SJSA1 (cell line): Measurements from ENCODE around the gene NOS3. TPM values are rescaled to one million over a fixed set of nuclear protein-coding genes. Genes with fewer than 3 reads are reported as not detected.
"Not testable (repeated sequence)": the region's sequence is repeated elsewhere in the genome, so short reads cannot be mapped to it uniquely, and the experiment has no call there.

Experiments used
- DNase-seq, 2 experiments: peaks; one replicate each; pipeline ENCODE4 v3.0.0-alpha.2; 2015 to 2020; ENCODE audit warnings: low spot score in 2 of 2, low read depth in 1 of 2
- H3K27ac ChIP-seq: fragments of 250-450 bp; sonication (Bioruptor Pico); 2 replicates; pipeline ENCODE4 v1.5.1; 2020; ENCODE audit warnings: mild to moderate bottlenecking, moderate library complexity
- H3K27me3 ChIP-seq: fragments of 250-450 bp; sonication (Bioruptor Pico); replicated peaks from 2 replicates; pipeline ENCODE4 v1.5.1; 2020; ENCODE audit warnings: mild to moderate bottlenecking, moderate library complexity
- H3K36me3 ChIP-seq: fragments of 250-450 bp; sonication (Bioruptor Pico); 2 replicates; pipeline ENCODE4 v1.5.1; 2020; ENCODE audit warnings: mild to moderate bottlenecking
- H3K4me1 ChIP-seq: fragments of 250-450 bp; sonication (Bioruptor Pico); replicated peaks from 2 replicates; pipeline ENCODE4 v1.6.1; 2021; ENCODE audit warnings: mild to moderate bottlenecking
- H3K4me3 ChIP-seq: fragments of 250-450 bp; sonication (Bioruptor Pico); 2 replicates; pipeline ENCODE4 v1.5.1; 2020; ENCODE audit warnings: mild to moderate bottlenecking
- H3K9me3 ChIP-seq: fragments of 250-450 bp; sonication (Bioruptor Pico); replicated peaks from 2 replicates; pipeline ENCODE4 v1.5.1; 2020; ENCODE audit warnings: mild to moderate bottlenecking
- total RNA-seq: library from RNA; depleted of rRNA; stranded (reverse); fragments of >200 nt; shearing (Covaris generic); gene quantifications from 2 replicates; pipeline ENCODE4 v1.2.3, GENCODE V29; 2014

The NOS3 gene
- total RNA-seq, 1 experiment from 2014 or later: not detected

- Histone ChIP-seq H3K36me3 (no peaks in the 10 kb centered on the region), H3K4me3 (no peak overlapping the region)
- no peak for DNase-seq
Observed at GRCh38 chr7:151010307-151011096, 19.7 kb downstream of the NOS3 start.

DNA sequence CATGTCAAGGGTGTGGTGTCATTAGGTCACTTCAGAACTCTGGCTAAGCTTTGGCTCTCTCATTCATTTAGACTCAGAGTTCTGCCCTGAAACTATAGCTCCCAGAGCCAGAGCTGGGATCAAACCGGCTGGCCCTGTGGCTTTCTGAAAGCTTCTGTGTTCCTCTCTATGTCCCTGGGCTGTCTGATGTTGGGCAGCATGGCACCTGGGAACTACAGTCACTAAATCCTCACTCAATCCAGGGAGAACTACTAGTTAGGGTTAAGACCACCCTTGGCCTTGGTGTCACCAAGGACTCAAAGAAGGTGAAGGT lies 20.2 kb downstream of the NOS3 start:
- no peak for DNase-seq
- no peak overlapping the region for H3K27ac ChIP-seq
- H3K4me3 ChIP-seq: no peak overlapping the region
- no peaks in the 10 kb centered on the region for H3K36me3 ChIP-seq
- H3K4me1 ChIP-seq: peaks cover 24% of the 10 kb centered on the region
- peaks cover 5% of the 10 kb centered on the region; the same call in 1 of the 2 replicates for H3K9me3 ChIP-seq
- H3K27me3 ChIP-seq: peaks cover 27% of the 10 kb centered on the region

More at GRCh38 chr7:151010307-151011096, 19.7 kb downstream of the NOS3 start:
- Histone ChIP-seq H3K9me3 (peaks cover 5% of the 10 kb centered on the region; the same call in 1 of the 2 replicates), H3K27me3 (peaks cover 30% of the 10 kb centered on the region), H3K4me1 (peaks cover 24% of the 10 kb centered on the region), H3K27ac (no peak overlapping the region)

DNA sequence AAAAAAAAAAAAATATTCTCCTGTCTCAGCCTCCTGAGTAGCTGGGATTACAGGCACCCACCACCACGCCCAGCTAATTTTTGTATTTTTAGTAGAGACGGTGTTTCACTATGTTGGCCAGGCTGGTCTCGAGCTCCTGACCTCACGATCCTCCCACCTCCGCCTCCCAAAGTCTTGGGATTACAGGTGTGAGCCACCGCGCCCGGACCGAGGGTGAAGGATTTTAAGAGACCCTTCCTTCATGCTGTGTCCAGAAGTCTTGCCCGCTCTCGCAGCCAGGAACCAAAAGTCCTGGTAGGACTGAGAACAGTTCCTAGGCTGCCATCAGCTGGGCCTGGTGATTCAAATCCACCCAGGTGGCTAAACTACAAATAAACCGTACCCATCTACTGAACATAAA lies 20.8 kb downstream of the NOS3 start:
- not testable (repeated sequence) for DNase-seq, H3K36me3 ChIP-seq, H3K4me3 ChIP-seq, H3K27ac ChIP-seq, H3K9me3 ChIP-seq
- peaks cover 24% of the 10 kb centered on the region for H3K4me1 ChIP-seq
- peaks cover 27% of the 10 kb centered on the region for H3K27me3 ChIP-seq

GRCh38 chr7:151012031-151012692 lies 21.3 kb downstream of the NOS3 start:
- Histone ChIP-seq H3K4me1 (peaks cover 24% of the 10 kb centered on the region), H3K27ac (no peak overlapping the region)
- peak in 1 of 2 experiments; percentile 22 for DNase-seq

DNA sequence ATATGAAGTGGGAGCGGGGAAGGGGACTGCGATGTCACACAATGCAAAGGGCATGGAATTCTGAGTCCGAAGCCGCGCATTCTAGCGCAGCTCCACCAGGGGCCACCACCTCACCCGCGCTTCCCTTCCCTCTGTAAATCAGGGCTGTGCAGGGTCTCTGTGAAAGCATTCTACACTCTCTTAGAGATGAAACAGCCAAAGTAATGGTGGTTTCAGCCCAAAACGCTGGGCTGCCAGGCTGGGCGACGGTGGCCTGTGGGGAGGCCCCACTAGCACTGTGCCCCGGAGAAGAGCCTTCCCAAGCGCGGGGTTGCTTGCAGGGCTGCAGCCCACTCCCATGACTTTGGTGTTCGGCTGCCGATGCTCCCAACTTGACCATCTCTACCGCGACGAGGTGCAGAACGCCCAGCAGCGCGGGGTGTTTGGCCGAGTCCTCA lies 22.1 kb downstream of the NOS3 start:
- peaks cover 5% of the 10 kb centered on the region; the same call in 1 of the 2 replicates for H3K9me3 ChIP-seq
- no peak overlapping the region for H3K27ac ChIP-seq
- H3K36me3 ChIP-seq: no peaks in the 10 kb centered on the region
- DNase-seq: peak in 1 of 2 experiments; percentile 40
- H3K4me1 ChIP-seq: peaks cover 24% of the 10 kb centered on the region
- H3K4me3 ChIP-seq: no peak overlapping the region
- peaks cover 30% of the 10 kb centered on the region for H3K27me3 ChIP-seq

More at GRCh38 chr7:151012031-151012692, 21.3 kb downstream of the NOS3 start:
- Histone ChIP-seq H3K9me3 (peaks cover 5% of the 10 kb centered on the region; the same call in 1 of the 2 replicates), H3K4me3 (no peak overlapping the region), H3K27me3 (peaks cover 30% of the 10 kb centered on the region), H3K36me3 (no peaks in the 10 kb centered on the region)

GRCh38 chr7:151013356-151013732 lies 22.5 kb downstream of the NOS3 start:
- H3K27me3 ChIP-seq: peaks cover 33% of the 10 kb centered on the region
- no peak for DNase-seq
- no peaks in the 10 kb centered on the region for H3K36me3 ChIP-seq
- H3K9me3 ChIP-seq: peaks cover 5% of the 10 kb centered on the region
- H3K4me3 ChIP-seq: no peak overlapping the region
- H3K4me1 ChIP-seq: peaks cover 28% of the 10 kb centered on the region
- no peak overlapping the region for H3K27ac ChIP-seq

DNA sequence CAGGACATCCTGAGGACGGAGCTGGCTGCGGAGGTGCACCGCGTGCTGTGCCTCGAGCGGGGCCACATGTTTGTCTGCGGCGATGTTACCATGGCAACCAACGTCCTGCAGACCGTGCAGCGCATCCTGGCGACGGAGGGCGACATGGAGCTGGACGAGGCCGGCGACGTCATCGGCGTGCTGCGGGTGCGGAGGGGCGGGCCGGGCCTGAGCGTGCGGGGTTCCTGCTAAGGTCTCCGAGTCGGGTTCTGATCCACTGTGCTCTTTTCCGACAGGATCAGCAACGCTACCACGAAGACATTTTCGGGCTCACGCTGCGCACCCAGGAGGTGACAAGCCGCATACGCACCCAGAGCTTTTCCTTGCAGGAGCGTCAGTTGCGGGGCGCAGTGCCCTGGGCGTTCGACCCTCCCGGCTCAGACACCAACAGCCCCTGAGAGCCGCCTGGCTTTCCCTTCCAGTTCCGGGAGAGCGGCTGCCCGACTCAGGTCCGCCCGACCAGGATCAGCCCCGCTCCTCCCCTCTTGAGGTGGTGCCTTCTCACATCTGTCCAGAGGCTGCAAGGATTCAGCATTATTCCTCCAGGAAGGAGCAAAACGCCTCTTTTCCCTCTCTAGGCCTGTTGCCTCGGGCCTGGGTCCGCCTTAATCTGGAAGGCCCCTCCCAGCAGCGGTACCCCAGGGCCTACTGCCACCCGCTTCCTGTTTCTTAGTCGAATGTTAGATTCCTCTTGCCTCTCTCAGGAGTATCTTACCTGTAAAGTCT lies 23.1 kb downstream of the NOS3 start:
- Histone ChIP-seq H3K9me3 (peaks cover 6% of the 10 kb centered on the region), H3K4me1 (peaks cover 34% of the 10 kb centered on the region), H3K27ac (no peak overlapping the region), H3K4me3 (peak overlapping the region; percentile 15; the same call in 1 of the 2 replicates), H3K27me3 (peaks cover 39% of the 10 kb centered on the region), H3K36me3 (no peaks in the 10 kb centered on the region)
- DNase-seq: peak; percentile 22 to 83

GRCh38 chr7:151014950-151015349 lies 24.1 kb downstream of the NOS3 start:
- no peak for DNase-seq
- Histone ChIP-seq H3K27me3 (peaks cover 49% of the 10 kb centered on the region), H3K27ac (no peak overlapping the region), H3K9me3 (peaks cover 7% of the 10 kb centered on the region; the same call in 1 of the 2 replicates), H3K4me3 (no peak overlapping the region), H3K36me3 (no peaks in the 10 kb centered on the region), H3K4me1 (peaks cover 35% of the 10 kb centered on the region)

DNA sequence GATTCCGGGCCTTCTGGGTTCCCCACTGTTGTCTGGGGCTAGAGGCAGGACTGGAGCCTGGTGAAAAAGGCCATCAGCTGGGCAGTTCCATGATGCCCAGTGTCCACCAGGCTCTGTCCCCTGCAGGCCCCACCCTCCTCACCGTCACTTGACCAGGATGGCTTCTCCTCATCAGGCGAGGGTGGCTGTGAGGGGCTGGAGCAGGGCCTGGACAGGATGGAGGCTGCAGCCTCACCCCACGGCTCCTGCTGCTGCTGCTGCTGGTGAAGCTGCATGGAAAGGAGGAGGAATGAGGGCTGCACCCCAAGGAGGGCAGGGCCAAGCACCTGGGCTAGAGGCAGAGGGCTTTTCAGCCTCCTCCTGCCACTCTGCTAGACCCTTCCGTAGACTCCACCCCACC lies 25.1 kb downstream of the NOS3 start:
- Histone ChIP-seq H3K36me3 (no peaks in the 10 kb centered on the region), H3K9me3 (peaks cover 7% of the 10 kb centered on the region; the same call in 1 of the 2 replicates), H3K4me3 (no peak overlapping the region), H3K27me3 (peaks cover 55% of the 10 kb centered on the region), H3K27ac (no peak overlapping the region), H3K4me1 (peaks cover 35% of the 10 kb centered on the region)
- DNase-seq: no peak

DNA sequence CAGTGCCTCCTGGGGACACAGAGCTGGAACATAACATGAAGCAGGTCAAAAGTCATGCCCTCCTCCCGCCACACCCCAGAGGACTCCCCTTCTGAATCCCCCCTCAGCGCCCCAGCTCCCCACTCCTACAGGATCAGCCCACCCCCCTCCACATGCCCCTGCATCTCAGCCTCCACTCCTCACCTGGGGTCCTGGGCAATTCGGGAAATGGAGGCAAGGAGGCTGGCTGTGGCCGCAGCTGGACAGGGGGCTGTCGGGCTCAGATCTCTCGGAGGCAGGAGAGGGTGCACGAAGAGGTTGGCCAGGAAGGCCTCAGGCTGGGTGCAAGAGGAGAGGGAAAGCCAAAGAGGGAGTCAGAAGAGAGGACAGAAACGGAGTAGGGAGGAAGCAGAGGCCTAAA lies 25.7 kb downstream of the NOS3 start:
- Histone ChIP-seq H3K9me3 (peaks cover 7% of the 10 kb centered on the region; the same call in 1 of the 2 replicates), H3K4me1 (peaks cover 35% of the 10 kb centered on the region), H3K27ac (no peak overlapping the region), H3K27me3 (peaks cover 58% of the 10 kb centered on the region), H3K36me3 (no peaks in the 10 kb centered on the region), H3K4me3 (no peak overlapping the region)
- no peak for DNase-seq

- H3K9me3 ChIP-seq: peaks cover 7% of the 10 kb centered on the region; the same call in 1 of the 2 replicates
- H3K4me3 ChIP-seq: no peak overlapping the region
- H3K4me1 ChIP-seq: peaks cover 32% of the 10 kb centered on the region
- DNase-seq: no peak
- no peak overlapping the region for H3K27ac ChIP-seq
- H3K27me3 ChIP-seq: peaks cover 58% of the 10 kb centered on the region
- no peaks in the 10 kb centered on the region for H3K36me3 ChIP-seq
Observed at GRCh38 chr7:151016942-151017341, 26.1 kb downstream of the NOS3 start.

DNA sequence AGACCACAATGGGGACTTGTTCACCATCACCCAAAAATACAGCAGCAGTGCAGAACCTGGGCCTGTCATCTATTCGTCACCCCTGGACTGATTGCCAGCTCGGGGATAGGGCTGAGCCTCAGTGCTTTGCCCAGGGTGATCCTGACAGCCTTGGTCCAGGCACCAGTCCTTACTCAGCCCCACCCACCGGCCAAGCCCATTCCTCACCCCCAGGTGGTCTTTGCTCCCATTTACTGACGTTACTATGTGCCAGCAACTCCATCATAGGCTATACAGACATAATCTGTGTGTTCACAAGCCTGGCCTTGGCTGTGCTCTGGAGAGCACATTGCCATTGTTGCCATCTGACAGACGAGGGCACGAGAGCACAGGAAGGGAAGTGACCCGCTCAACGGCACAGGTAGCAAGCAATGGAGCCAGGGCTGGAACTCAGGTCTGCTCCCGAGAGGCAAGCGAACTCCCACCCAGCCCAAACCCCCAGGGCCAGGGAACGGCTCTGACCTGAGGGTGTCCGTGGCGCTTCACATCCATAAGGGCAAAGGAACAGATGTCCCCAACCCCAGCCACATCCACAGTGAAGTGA lies 26.6 kb downstream of the NOS3 start:
- no peak for DNase-seq
- Histone ChIP-seq H3K4me3 (no peak overlapping the region), H3K27ac (no peak overlapping the region), H3K27me3 (peaks cover 55% of the 10 kb centered on the region), H3K36me3 (no peaks in the 10 kb centered on the region), H3K4me1 (peaks cover 27% of the 10 kb centered on the region), H3K9me3 (peaks cover 7% of the 10 kb centered on the region; the same call in 1 of the 2 replicates)

GRCh38 chr7:151017953-151018420 lies 27.2 kb downstream of the NOS3 start:
- no peak overlapping the region for H3K27ac ChIP-seq
- H3K4me3 ChIP-seq: no peak overlapping the region
- peaks cover 22% of the 10 kb centered on the region for H3K4me1 ChIP-seq
- peaks cover 51% of the 10 kb centered on the region for H3K27me3 ChIP-seq
- no peaks in the 10 kb centered on the region for H3K36me3 ChIP-seq
- peak; percentile 42 to 72 for DNase-seq
- H3K9me3 ChIP-seq: peaks cover 7% of the 10 kb centered on the region; the same call in 1 of the 2 replicates
